Neutrophil (primary cell): ENCODE data around the gene PI4K2B.

ENCODE experiments used
- H3K27ac ChIP-seq: fragments of 200-600 bp; sonication (generic); 2 replicates; pipeline ENCODE4 v1.5.1; 2016; ENCODE audit warnings: mild to moderate bottlenecking, moderate library complexity
- H3K27me3 ChIP-seq: fragments of 200-600 bp; sonication (generic); 2 replicates; pipeline ENCODE4 v1.6.0; 2016; ENCODE audit warnings: mild to moderate bottlenecking
- H3K36me3 ChIP-seq: fragments of 200-600 bp; sonication (generic); 2 replicates; pipeline ENCODE4 v1.5.1; 2017
- H3K4me1 ChIP-seq, 2 experiments: fragments of 200-600 bp in 1 of 2; sonication (generic) in 1 of 2; 1 replicate in 1 of 2; 2 replicates in 1 of 2; pipeline versions ENCODE4 v1.5.1 to v1.6.1; 2013 to 2016; ENCODE audit warnings: low read depth in 1 of 2, low read length in 1 of 2, mild to moderate bottlenecking in 1 of 2, moderate library complexity in 1 of 2; ENCODE audit not compliant: control insufficient read depth in 1 of 2, insufficient read depth in 1 of 2
- H3K4me3 ChIP-seq, 2 experiments: fragments of 200-600 bp in 1 of 2; sonication (generic) in 1 of 2; 1 replicate in 1 of 2; 2 replicates in 1 of 2; pipeline ENCODE4 v1.5.1; 2013 to 2016; ENCODE audit warnings: low read depth in 1 of 2, low read length in 1 of 2, mild to moderate bottlenecking in 1 of 2, moderate library complexity in 1 of 2
- H3K9me3 ChIP-seq: fragments of 200-600 bp; sonication (generic); 2 replicates; pipeline ENCODE4 v1.5.1; 2016
- TF ChIP-seq, protein P1 (sequence below): fragments of 200-600 bp; sonication (generic); IDR thresholded peaks from 2 replicates; pipeline ENCODE4 v1.5.1; 2016; ENCODE audit warnings: antibody characterized with exemption

PI4K2B gene

DNA sequence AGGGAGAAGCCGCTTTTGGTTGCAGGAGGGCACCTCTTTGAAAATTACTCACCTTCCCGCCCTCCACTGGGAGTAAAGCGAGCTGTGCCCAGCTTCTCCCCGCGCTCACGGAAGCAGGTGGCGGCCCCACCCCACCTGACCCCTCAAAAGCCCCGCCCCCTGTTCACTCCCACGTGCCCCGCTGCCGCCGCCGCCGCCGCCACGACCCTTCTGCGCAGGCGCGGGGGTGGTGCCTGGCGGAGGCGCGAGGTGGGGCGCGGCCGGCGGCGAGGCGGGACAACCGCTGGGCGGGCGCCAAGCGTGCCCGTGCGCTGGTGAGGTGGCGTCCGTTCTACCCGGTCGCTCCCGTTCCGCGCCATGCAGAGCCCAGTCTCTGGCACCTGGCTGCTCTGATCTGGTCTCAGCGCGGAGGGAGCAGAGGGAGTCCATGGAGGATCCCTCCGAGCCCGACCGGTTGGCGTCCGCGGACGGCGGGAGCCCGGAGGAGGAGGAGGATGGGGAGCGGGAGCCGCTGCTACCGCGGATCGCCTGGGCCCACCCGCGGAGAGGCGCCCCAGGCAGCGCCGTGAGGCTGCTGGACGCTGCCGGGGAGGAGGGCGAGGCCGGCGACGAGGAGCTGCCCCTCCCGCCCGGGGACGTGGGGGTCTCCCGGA lies at the start of gene PI4K2B:
Gene PI4K2B (plus strand): TSS at position 297 of the 653 bp plus-strand sequence. CDS start 131 bp downstream, at position 428.
- Histone ChIP-seq H3K27me3 (no peaks in the 10 kb centered on the region), H3K4me3 (peak within 1 kb of the TSS; percentile 94 to 95), H3K27ac (peak within 1 kb of the TSS; percentile 89), H3K9me3 (peaks cover 4% of the 10 kb centered on the region), H3K36me3 (no peaks in the 10 kb centered on the region), H3K4me1 (peaks cover 30 to 31% of the 10 kb centered on the region in 2 experiments)
- TF ChIP-seq, protein P1, sequence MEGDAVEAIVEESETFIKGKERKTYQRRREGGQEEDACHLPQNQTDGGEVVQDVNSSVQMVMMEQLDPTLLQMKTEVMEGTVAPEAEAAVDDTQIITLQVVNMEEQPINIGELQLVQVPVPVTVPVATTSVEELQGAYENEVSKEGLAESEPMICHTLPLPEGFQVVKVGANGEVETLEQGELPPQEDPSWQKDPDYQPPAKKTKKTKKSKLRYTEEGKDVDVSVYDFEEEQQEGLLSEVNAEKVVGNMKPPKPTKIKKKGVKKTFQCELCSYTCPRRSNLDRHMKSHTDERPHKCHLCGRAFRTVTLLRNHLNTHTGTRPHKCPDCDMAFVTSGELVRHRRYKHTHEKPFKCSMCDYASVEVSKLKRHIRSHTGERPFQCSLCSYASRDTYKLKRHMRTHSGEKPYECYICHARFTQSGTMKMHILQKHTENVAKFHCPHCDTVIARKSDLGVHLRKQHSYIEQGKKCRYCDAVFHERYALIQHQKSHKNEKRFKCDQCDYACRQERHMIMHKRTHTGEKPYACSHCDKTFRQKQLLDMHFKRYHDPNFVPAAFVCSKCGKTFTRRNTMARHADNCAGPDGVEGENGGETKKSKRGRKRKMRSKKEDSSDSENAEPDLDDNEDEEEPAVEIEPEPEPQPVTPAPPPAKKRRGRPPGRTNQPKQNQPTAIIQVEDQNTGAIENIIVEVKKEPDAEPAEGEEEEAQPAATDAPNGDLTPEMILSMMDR = no peak

DNA sequence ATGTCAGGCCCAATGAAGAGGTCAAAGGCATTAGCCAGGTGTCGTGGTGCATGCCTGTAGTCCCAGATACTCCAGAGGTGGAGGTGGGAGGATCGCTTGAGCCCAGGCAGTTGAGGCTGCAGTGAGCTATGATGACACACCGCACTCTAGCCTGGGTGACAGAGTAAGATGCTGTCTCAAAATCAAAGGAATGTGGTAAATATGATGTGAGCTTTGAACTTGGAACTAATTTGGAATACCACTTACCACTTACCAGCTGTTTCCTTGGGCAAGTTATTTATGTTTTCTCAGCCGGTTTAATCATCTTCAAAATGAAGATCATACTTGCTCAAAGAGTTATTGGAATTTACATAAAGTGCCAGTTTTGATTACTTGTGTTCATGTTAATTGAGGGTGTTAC lies 49.8 kb upstream of the PI4K2B start:
- Histone ChIP-seq H3K27ac (no peak overlapping the region), H3K4me1 (peaks cover 8 to 14% of the 10 kb centered on the region in 2 experiments), H3K9me3 (no peaks in the 10 kb centered on the region), H3K27me3 (no peaks in the 10 kb centered on the region), H3K36me3 (peaks cover 6% of the 10 kb centered on the region), H3K4me3 (no peak overlapping the region)
- TF ChIP-seq, protein P1 = no peak

DNA sequence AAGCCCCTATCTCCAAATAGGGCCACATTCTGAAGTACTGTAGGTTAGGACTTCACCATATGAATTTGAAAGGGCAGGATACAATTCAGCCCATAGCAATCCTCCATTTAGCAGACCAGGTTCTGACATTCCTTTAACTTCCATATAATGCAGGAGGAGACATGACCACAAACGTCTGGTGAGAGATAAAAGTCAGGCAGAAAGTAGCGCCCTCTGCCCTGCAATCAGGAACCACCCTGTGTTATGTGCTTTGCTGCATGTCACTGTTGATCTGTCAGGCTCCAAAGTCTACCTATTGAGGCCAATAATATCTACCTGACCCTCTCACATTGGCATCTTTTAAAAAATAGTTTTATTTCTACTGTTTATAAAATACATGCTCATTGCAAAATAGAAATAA lies 43.4 kb upstream of the PI4K2B start:
- peaks cover 2% of the 10 kb centered on the region for H3K36me3 ChIP-seq
- TF ChIP-seq, protein P1 = no peak
- H3K9me3 ChIP-seq = no peaks in the 10 kb centered on the region
- H3K27ac ChIP-seq = no peak overlapping the region
- no peaks in the 10 kb centered on the region for H3K4me1 ChIP-seq
- H3K27me3 ChIP-seq = no peaks in the 10 kb centered on the region
- no peak overlapping the region for H3K4me3 ChIP-seq

DNA sequence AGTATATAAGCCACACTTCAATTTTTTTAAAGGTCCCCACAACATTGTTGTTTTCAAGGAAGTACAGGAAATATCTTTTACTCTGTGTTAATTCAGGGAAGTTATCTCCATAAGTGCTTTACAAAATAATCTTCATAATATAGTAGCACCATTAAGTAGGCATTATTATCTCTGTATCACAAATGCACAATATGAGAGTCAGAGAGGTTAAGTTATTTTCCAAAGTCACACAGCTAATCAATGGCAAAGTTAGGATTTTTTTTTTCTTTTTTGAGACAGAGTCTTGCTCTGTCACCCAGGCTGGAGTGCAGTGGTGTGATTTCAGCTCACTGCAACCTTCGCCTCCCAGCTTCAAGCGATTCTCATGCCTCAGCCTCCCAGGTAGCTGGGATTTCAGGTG lies 35.1 kb upstream of the PI4K2B start:
- no peak overlapping the region for H3K4me3 ChIP-seq
- TF ChIP-seq, protein P1 = no peak
- H3K4me1 ChIP-seq = no peaks in the 10 kb centered on the region
- H3K27me3 ChIP-seq = no peaks in the 10 kb centered on the region
- peaks cover 9% of the 10 kb centered on the region for H3K36me3 ChIP-seq
- H3K9me3 ChIP-seq = no peaks in the 10 kb centered on the region
- no peak overlapping the region for H3K27ac ChIP-seq

DNA sequence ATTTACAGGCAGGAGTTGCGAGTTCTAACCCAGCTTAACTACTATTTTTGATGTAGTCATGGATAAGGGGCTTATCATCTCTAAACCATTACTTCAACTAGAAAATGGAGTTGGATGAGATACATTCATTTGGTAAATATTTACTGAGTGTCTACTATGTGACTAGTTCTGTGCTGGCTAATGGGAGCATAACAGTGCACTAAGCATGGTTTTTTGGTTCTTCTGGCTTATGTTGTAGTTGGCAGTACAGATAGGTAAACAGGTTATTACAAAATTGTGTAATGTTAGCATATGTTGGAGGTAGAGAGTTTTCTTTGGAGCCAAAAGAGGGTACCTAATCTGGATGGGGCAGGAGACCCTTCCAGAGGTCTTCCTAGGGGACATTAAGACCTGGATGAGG lies 25.8 kb upstream of the PI4K2B start:
- Histone ChIP-seq H3K4me3 (no peak overlapping the region), H3K9me3 (no peaks in the 10 kb centered on the region), H3K27me3 (no peaks in the 10 kb centered on the region), H3K4me1 (no peaks in the 10 kb centered on the region), H3K27ac (no peak overlapping the region), H3K36me3 (no peaks in the 10 kb centered on the region)
- TF ChIP-seq, protein P1 = no peak
